ENCODE results near the gene NR3C2. TPM values are rescaled to one million over a fixed set of nuclear protein-coding genes. Genes with fewer than 3 reads are reported as not detected.

NR3C2 gene
- total RNA-seq, 1 donor from 2014 or later: 31.4 TPM

DNA sequence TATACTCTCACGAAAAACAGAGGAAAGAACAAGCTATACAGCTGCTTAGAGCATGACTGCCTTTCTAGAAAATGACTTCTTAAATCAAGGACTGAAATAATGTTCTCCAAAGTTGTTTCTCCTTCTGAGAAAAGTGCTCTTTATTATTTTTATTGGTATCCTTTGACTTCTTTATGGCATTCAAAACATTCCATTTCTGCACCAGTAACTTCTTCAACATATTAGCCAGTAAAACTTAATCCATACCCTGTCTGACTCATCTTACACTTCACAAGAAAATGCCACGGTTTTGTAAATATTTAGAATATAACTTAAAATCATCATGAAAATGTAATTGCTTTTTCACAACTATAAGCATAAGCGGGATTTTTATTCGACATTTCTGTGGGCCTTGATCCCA is 180.4 kb downstream of the NR3C2 start:
- no peaks in the 10 kb centered on the region for H3K36me3 ChIP-seq
- H3K4me3 ChIP-seq: no peak overlapping the region
- H3K4me1 ChIP-seq: no peaks in the 10 kb centered on the region
- H3K9me3 ChIP-seq: no peaks in the 10 kb centered on the region
- TF ChIP-seq, protein P1, sequence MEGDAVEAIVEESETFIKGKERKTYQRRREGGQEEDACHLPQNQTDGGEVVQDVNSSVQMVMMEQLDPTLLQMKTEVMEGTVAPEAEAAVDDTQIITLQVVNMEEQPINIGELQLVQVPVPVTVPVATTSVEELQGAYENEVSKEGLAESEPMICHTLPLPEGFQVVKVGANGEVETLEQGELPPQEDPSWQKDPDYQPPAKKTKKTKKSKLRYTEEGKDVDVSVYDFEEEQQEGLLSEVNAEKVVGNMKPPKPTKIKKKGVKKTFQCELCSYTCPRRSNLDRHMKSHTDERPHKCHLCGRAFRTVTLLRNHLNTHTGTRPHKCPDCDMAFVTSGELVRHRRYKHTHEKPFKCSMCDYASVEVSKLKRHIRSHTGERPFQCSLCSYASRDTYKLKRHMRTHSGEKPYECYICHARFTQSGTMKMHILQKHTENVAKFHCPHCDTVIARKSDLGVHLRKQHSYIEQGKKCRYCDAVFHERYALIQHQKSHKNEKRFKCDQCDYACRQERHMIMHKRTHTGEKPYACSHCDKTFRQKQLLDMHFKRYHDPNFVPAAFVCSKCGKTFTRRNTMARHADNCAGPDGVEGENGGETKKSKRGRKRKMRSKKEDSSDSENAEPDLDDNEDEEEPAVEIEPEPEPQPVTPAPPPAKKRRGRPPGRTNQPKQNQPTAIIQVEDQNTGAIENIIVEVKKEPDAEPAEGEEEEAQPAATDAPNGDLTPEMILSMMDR (IDR thresholded peaks at IDR 0.05): no peak
- no peaks in the 10 kb centered on the region for H3K27me3 ChIP-seq (ENCODE audit: low read depth)
- ATAC-seq (no peak), DNase-seq (no peak)
- H3K27ac ChIP-seq: no peak overlapping the region
- intact Hi-C loops (cut with DNase I): no loop called here

DNA sequence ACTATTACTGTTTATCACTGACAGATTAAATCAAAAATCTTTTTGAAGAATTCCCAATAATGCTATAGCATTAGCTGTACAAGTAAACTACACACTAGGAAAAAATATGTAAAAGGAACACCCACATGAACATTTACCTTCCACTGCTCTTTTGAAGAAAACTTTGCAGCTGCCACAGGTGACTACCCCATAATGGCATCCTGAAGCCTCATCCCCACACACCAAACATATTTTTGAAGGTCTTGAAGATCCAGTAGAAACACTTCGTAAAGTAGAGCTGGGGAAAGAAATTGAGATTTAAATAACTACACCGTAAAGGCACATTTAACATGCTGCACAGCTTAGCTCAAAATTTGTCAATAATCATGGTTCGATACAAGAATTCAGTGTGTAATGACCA is 182.4 kb downstream of the NR3C2 start:
- intact Hi-C loops (cut with DNase I): no loop called here

DNA sequence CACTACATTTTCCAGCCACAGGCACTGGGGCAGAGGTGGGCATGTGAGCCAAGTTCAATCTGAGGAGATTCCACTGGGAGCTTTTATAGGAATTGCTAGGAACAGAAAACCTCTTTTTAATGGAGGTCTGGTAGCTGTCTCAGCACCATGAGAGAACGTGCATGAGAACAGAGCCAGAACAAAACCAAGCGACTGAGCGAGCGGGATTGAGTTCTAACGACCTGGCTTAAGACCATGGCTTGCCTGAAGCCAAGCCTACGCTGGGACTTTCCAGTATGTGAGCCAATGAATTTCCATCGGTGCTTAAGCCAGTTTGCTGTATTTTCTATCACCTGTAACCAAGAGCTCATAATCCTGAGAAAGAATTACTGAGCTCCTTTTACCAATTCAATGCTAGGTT is 183.7 kb downstream of the NR3C2 start:
- Histone ChIP-seq H3K4me1 (no peaks in the 10 kb centered on the region), H3K27me3 (ENCODE audit: low read depth) (no peaks in the 10 kb centered on the region), H3K36me3 (no peaks in the 10 kb centered on the region), H3K4me3 (no peak overlapping the region), H3K9me3 (no peaks in the 10 kb centered on the region), H3K27ac (no peak overlapping the region)
- ATAC-seq (no peak), DNase-seq (no peak)
- intact Hi-C loops (cut with DNase I): no loop called here
- TF ChIP-seq, protein P1 (IDR thresholded peaks at IDR 0.05): no peak

More for the DNA sequence above, 182.4 kb downstream of the NR3C2 start:
- no peak overlapping the region for H3K27ac ChIP-seq
- H3K4me1 ChIP-seq: no peaks in the 10 kb centered on the region
- no peaks in the 10 kb centered on the region for H3K27me3 ChIP-seq (ENCODE audit: low read depth)
- H3K4me3 ChIP-seq: no peak overlapping the region
- TF ChIP-seq, protein P1 (IDR thresholded peaks at IDR 0.05): no peak
- no peak for DNase-seq
- no peaks in the 10 kb centered on the region for H3K36me3 ChIP-seq
- no peaks in the 10 kb centered on the region for H3K9me3 ChIP-seq
- no peak for ATAC-seq

DNA sequence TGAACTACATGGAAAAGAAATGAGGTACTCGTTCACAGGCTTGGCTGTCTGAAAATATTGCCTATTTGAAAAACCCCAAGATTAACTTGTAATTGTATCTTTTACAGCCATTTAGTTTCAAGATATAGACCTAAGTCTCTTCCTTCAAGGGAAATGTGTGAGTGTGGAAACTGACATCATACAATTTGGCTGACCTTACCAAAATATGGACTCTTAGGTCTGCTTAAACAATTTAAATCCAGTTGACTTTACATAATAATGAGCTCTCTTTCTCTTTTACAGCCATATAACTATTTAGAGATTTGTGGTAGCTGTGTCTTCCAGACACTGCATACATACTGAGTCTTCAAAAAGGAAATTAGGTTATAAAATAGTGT is 186.9 kb downstream of the NR3C2 start:
- H3K9me3 ChIP-seq: no peaks in the 10 kb centered on the region
- no peak overlapping the region for H3K4me3 ChIP-seq
- no peaks in the 10 kb centered on the region for H3K36me3 ChIP-seq
- no peak overlapping the region for H3K27ac ChIP-seq
- TF ChIP-seq, protein P1 (IDR thresholded peaks at IDR 0.05): no peak
- intact Hi-C loops (cut with DNase I): no loop called here
- H3K27me3 ChIP-seq (ENCODE audit: low read depth): no peaks in the 10 kb centered on the region
- no peaks in the 10 kb centered on the region for H3K4me1 ChIP-seq
- DNase-seq (no peak), ATAC-seq (no peak)

DNA sequence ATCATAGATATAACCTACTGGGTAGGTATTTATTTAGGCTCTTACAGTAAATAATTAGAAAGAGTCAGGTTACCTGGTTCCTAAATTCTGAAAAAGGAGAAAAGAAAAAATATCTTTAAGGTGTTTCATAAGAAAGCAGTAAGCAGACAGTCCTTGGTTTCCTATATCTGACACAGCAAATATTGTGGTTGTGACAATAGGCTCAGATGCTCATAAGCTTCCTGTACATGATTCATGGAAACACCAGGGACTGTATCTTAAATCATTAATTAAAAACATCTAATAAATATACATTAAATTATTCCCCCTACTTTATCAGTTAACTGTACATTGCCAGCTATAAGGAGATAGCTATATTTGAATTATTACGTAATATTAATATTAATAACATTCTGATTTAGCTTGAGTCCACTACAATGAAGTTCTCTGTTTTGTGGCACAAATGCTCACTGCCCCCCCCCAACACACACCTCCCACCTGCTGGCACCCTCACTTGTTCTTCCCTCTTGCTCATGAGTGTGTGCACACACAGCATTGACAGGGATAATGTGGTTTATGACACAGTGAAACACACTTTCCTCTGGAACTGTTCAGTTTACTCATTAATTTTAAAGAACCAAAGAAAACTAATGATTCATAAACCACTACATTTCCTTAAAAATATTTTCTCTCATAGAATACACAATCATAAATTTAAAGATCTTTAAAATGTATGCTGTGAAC is 187.4 kb downstream of the NR3C2 start:
- no peak for ATAC-seq
- no peak overlapping the region for H3K27ac ChIP-seq

More for the DNA sequence above, 187.4 kb downstream of the NR3C2 start:
- intact Hi-C loops (cut with DNase I): no loop called here
- Histone ChIP-seq H3K27me3 (ENCODE audit: low read depth) (no peaks in the 10 kb centered on the region), H3K4me1 (no peaks in the 10 kb centered on the region), H3K9me3 (no peaks in the 10 kb centered on the region), H3K4me3 (no peak overlapping the region), H3K36me3 (no peaks in the 10 kb centered on the region)
- TF ChIP-seq, protein P1 (IDR thresholded peaks at IDR 0.05): no peak
- no peak for DNase-seq

Data from lower lobe of right lung (tissue), 2 donors.